Fibroblast of lung (primary cell): ENCODE data around the gene LIMCH1.
"Not testable (repeated sequence)": the region's sequence is repeated elsewhere in the genome, so short reads cannot be mapped to it uniquely, and the experiment has no call there.

Source experiments
- CTCF ChIP-seq, 2 donors: IDR thresholded peaks in 1 of 2; conservative IDR thresholded peaks in 1 of 2; 1 replicate in 1 of 2; 2 replicates in 1 of 2; pipeline ENCODE4 v1.5.1; 2011 to 2012; ENCODE audit warnings: low read length in 2 of 2, control low read depth in 1 of 2, inconsistent platforms in 1 of 2, low read depth in 1 of 2, mild to moderate bottlenecking in 1 of 2
- EZH2 ChIP-seq: IDR thresholded peaks from 2 replicates; pipeline ENCODE4 v1.5.1; 2012; ENCODE audit warnings: low read length, control low read depth, mild to moderate bottlenecking; ENCODE audit errors: missing control alignments

GRCh38 chr4:41737491-41737890 lies 199.5 kb downstream of the LIMCH1 start:
- TF ChIP-seq CTCF (conservative IDR thresholded peaks at IDR 0.05 in 1 of 2, IDR thresholded peaks at IDR 0.05 in 1 of 2; ENCODE audit: low read depth in 1 of 2, low read length in 2 of 2); EZH2: not testable (repeated sequence)
